Measurements from ENCODE around the gene CPAMD8.
A peak's percentile ranks its signal among the peaks of the same experiment; 100 is the strongest.

The CPAMD8 gene

DNA sequence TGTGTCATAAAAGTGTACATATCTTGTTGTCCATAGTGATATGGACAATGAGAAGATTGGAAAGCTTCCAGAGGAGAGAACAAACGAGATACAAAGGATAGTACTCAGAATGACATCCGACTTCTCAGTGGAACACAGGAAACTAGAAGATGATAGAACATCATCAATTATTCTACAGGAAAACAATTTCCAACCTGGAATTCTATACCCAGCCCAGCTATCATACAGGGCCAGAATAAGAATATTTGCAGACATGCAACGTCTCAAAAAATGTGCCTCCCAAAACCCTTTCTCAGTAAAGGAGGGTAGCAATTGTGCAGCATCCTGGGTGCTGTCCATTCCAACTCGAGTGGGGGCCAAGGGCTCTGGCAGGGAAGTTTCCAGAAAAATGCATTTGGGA is 113.8 kb downstream of the CPAMD8 start:
- Histone ChIP-seq H3K27me3 (no peaks in the 10 kb centered on the region), H3K36me3 (peaks cover 0 to 42% (median 20%) of the 10 kb centered on the region in 11 experiments; a peak in 18 of 22 replicates), H4K20me1 (no peaks in the 10 kb centered on the region), H3K4me3 (peak overlapping the region in 1 of 10 experiments; percentile 29; a peak in 3 of 20 replicates), H3K4me2 (no peak overlapping the region), H3K9me3 (replicated peaks in 1 of 11) (peaks cover 48 to 56% (median 52%) of the 10 kb centered on the region in 11 experiments), H3K4me1 (peaks cover 0 to 9% (median 0%) of the 10 kb centered on the region in 10 experiments; a peak in 4 of 20 replicates), H3K9ac (no peak overlapping the region), H3K27ac (no peak overlapping the region)
- TF ChIP-seq Cebpa-rat (IDR thresholded peaks at IDR 0.05), result no peak

DNA sequence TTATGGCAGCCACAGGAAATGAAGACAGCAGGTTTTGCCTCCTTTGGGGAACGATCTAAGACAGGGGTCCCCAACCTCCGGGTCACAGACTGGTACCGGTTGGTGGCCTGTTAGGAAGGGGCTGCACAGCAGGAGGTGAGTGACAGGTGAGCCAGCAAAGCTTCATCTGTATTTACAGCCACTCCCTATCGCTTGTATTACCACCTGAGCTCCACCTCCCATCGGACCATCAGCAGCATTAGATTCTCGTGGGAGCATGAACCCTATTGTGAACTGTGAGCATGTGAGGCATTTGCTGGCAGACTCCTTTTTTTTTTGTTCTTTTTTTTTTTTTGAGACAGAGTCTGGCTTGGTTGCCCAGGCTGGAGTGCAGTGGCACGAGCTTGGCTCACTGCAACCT is 115.6 kb downstream of the CPAMD8 start:
- H4K20me1 ChIP-seq, result no peaks in the 10 kb centered on the region
- no peak for TF ChIP-seq Cebpa-rat (IDR thresholded peaks at IDR 0.05)
- H3K36me3 ChIP-seq, result peaks cover 0 to 42% (median 20%) of the 10 kb centered on the region in 11 experiments; a peak in 18 of 22 replicates
- H3K4me1 ChIP-seq, result peaks cover 0 to 9% (median 0%) of the 10 kb centered on the region in 10 experiments; a peak in 6 of 20 replicates
- no peaks in the 10 kb centered on the region for H3K27me3 ChIP-seq
- no peak overlapping the region for H3K4me3 ChIP-seq
- peaks cover 48 to 56% (median 52%) of the 10 kb centered on the region in 11 experiments for H3K9me3 ChIP-seq (replicated peaks in 1 of 11)
- H3K9ac ChIP-seq, result no peak overlapping the region
- no peak overlapping the region for H3K27ac ChIP-seq
- no peak overlapping the region for H3K4me2 ChIP-seq

DNA sequence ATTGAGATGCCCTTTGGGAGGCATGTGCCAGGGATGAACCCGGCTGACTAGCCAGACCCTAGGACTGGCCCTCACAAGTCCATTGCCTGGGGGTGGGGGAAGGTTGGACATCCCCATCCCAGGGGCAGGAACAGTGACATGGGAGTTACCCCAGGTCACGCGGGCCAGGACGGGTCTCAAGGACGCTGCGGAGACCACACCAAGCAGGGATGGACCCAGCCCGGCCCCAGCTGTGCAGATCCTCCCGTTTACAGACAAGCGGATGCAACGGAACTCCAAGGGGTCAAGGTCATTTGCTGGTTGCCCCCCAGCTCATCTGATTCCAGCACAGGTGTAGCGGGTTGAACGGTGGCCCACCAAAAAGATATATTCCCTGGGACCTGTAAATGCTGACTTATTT is 117.9 kb downstream of the CPAMD8 start:
- no peak for TF ChIP-seq Cebpa-rat (IDR thresholded peaks at IDR 0.05)

DNA sequence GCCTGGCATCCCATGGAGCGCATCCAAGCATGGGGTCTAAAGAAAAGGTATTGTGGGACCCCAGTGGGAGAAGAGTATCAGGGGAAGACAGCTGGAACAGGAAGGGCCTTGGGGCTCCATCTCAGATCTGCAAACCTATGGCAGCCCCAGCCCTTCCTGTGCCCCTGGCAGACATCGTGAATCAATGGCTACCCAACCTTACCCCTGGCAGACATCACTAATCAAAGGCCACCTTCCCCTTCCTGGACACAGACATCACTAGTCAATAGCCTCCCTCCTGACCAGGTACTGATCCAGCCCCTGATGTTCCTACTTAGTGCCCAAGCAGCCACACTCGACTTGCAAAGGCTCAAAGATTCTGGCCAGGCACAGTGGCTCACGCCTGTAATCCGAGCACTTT is 122.0 kb downstream of the CPAMD8 start:
- H3K36me3 ChIP-seq, result peaks cover 0 to 14% (median 0%) of the 10 kb centered on the region in 11 experiments; a peak in 5 of 22 replicates
- no peak overlapping the region for H3K9ac ChIP-seq
- no peaks in the 10 kb centered on the region for H4K20me1 ChIP-seq
- no peak for TF ChIP-seq Cebpa-rat (IDR thresholded peaks at IDR 0.05)
- H3K9me3 ChIP-seq (replicated peaks in 1 of 11), result no peaks in the 10 kb centered on the region
- H3K27ac ChIP-seq, result no peak overlapping the region
- H3K27me3 ChIP-seq, result no peaks in the 10 kb centered on the region
- H3K4me1 ChIP-seq, result peaks cover 6 to 34% (median 23%) of the 10 kb centered on the region in 10 experiments
- no peak overlapping the region for H3K4me2 ChIP-seq
- no peak overlapping the region for H3K4me3 ChIP-seq

More for the DNA sequence above, 117.9 kb downstream of the CPAMD8 start:
- Histone ChIP-seq H3K4me3 (no peak overlapping the region), H3K9ac (no peak overlapping the region), H4K20me1 (no peaks in the 10 kb centered on the region), H3K27me3 (no peaks in the 10 kb centered on the region), H3K36me3 (peaks cover 0 to 32% (median 18%) of the 10 kb centered on the region in 11 experiments; a peak in 18 of 22 replicates), H3K27ac (no peak overlapping the region), H3K4me2 (no peak overlapping the region), H3K9me3 (replicated peaks in 1 of 11) (peaks cover 29 to 36% (median 34%) of the 10 kb centered on the region in 11 experiments), H3K4me1 (peaks cover 0 to 7% (median 5%) of the 10 kb centered on the region in 10 experiments; a peak in 12 of 20 replicates)

DNA sequence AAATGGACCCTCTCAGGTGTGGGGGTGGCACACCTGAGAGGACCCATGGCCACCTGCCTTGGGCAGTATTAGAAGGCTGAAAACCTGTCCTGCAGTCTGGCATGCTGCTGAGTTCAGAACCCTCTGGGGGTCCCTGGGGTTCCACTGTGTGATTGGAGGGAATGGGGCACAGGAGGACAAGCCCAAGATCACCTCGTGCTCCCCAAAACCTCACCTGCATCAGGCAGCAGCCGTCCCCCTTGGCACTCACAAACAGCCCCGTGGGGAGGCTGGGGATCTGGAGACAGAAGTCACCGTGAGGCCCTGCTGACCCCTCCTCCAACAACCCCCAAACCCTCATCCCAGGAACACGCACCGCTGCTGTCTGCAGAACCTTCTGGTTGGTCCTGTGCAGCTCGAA is 123.3 kb downstream of the CPAMD8 start:
- TF ChIP-seq Cebpa-rat (IDR thresholded peaks at IDR 0.05), result no peak
- H3K9me3 ChIP-seq (replicated peaks in 1 of 11), result no peaks in the 10 kb centered on the region
- peaks cover 0 to 14% (median 0%) of the 10 kb centered on the region in 11 experiments; a peak in 5 of 22 replicates for H3K36me3 ChIP-seq
- H3K4me2 ChIP-seq, result no peak overlapping the region
- H3K27ac ChIP-seq, result no peak overlapping the region
- H3K4me3 ChIP-seq, result no peak overlapping the region
- H3K27me3 ChIP-seq, result no peaks in the 10 kb centered on the region
- H3K9ac ChIP-seq, result no peak overlapping the region
- H3K4me1 ChIP-seq, result peaks cover 19 to 46% (median 36%) of the 10 kb centered on the region in 10 experiments
- H4K20me1 ChIP-seq, result no peaks in the 10 kb centered on the region

DNA sequence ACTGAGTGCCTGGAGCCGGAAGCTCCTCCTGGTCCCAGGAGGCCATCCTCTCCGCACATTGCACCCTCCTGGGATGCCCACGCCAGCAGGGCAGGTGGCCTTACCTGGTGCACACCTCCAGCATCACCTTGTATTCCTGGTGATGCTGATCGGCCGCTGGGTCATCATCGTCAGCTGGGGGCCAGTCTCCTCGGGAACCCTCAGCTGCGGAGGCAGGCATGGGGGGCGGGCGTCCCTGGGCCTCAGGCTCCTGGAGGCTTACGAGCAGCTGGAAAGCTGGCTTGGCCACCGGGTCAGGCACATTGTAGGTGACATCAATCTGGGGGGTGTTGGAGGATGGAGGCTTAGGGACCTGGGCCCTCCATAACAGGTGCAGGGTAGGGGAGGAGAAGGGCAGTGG is 124.1 kb downstream of the CPAMD8 start:
- TF ChIP-seq Cebpa-rat (IDR thresholded peaks at IDR 0.05), result no peak
- no peak overlapping the region for H3K4me3 ChIP-seq
- H3K27ac ChIP-seq, result no peak overlapping the region
- H3K27me3 ChIP-seq, result no peaks in the 10 kb centered on the region
- H3K4me1 ChIP-seq, result peaks cover 26 to 54% (median 44%) of the 10 kb centered on the region in 10 experiments
- no peak overlapping the region for H3K9ac ChIP-seq
- H4K20me1 ChIP-seq, result no peaks in the 10 kb centered on the region
- H3K9me3 ChIP-seq (replicated peaks in 1 of 11), result no peaks in the 10 kb centered on the region
- peaks cover 0 to 14% (median 0%) of the 10 kb centered on the region in 11 experiments; a peak in 5 of 22 replicates for H3K36me3 ChIP-seq
- no peak overlapping the region; a peak in 1 of 22 replicates for H3K4me2 ChIP-seq

DNA sequence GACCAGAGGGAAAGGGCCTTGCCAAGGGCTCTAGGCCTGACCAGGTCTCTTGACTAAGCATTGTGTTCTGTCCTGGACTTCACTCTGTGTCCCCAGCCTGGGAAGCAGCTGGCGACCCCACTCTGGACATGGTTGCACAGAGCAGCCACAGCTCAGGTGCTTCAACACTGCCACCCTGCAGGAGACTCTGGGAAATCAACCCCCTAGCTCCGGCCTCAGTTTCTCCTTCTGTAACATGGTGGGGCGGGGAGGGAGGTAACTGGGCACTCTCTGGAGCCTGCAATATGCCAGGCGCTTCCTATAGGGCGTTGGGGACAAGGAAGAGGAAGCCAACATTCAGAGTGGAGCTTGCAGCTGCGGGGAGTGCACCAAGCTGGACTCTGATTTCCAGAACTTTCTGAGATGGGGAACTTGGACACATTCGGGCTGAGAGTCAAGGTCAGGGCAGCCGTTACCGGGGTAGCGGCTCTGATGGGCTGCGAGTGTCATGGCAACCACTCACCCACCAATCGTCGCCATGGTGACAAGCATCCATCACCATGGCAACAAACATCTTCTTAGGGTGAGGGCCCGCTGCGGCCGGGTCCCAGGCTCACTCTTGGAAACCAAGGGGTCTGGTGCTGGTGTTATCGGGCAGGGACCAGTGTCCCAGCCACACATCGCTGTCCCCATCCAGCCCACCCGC is 125.0 kb downstream of the CPAMD8 start:
- no peak for TF ChIP-seq Cebpa-rat (IDR thresholded peaks at IDR 0.05)
- Histone ChIP-seq H3K4me2 (peak overlapping the region in 1 of 11 experiments; percentile 7; a peak in 2 of 22 replicates), H3K27me3 (no peaks in the 10 kb centered on the region), H3K9me3 (replicated peaks in 1 of 11) (no peaks in the 10 kb centered on the region), H3K9ac (no peak overlapping the region), H3K4me1 (peaks cover 26 to 56% (median 46%) of the 10 kb centered on the region in 10 experiments), H3K36me3 (peaks cover 0 to 14% (median 0%) of the 10 kb centered on the region in 11 experiments; a peak in 5 of 22 replicates), H4K20me1 (no peaks in the 10 kb centered on the region), H3K4me3 (no peak overlapping the region), H3K27ac (peak overlapping the region in 2 of 11 experiments; percentile 10 to 22; a peak in 2 of 22 replicates)

DNA sequence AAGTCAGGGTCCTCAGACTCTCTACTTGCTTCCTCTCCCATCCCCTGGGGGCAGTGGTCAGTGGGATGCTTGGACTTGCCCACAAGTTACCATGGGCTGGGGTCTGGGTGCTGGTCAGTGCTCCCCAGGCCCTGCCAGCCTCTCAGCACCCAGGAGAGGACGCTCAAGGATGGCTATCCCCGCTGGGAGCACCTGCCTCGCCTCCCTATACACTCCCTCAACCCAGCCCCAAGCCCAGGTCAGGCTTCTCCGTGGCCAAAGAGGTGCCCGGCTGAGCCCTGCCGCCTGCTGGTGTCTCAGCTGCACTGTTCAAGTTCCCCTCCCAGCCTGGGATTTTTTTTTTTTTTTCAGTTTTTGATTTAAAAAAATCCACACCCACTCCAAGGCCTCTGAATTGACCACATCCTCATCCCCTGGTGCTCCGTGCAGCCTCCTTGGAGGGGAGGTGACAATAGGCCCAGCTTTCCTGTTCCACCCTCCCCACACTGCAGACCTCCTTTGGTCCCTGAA is 127.0 kb downstream of the CPAMD8 start:
- Histone ChIP-seq H3K4me1 (peaks cover 42 to 71% (median 60%) of the 10 kb centered on the region in 10 experiments), H3K4me2 (peak overlapping the region; percentile 70 to 99 (median 96)), H3K27me3 (no peaks in the 10 kb centered on the region), H3K9ac (peak overlapping the region in 8 of 11 experiments; percentile 0 to 82 (median 44); a peak in 10 of 22 replicates), H3K36me3 (peaks cover 0 to 14% (median 0%) of the 10 kb centered on the region in 11 experiments; a peak in 5 of 22 replicates), H3K4me3 (no peak overlapping the region), H3K9me3 (replicated peaks in 1 of 11) (no peaks in the 10 kb centered on the region), H3K27ac (peak overlapping the region in 8 of 11 experiments; percentile 21 to 82 (median 60); a peak in 15 of 22 replicates), H4K20me1 (no peaks in the 10 kb centered on the region)
- no peak for TF ChIP-seq Cebpa-rat (IDR thresholded peaks at IDR 0.05)

DNA sequence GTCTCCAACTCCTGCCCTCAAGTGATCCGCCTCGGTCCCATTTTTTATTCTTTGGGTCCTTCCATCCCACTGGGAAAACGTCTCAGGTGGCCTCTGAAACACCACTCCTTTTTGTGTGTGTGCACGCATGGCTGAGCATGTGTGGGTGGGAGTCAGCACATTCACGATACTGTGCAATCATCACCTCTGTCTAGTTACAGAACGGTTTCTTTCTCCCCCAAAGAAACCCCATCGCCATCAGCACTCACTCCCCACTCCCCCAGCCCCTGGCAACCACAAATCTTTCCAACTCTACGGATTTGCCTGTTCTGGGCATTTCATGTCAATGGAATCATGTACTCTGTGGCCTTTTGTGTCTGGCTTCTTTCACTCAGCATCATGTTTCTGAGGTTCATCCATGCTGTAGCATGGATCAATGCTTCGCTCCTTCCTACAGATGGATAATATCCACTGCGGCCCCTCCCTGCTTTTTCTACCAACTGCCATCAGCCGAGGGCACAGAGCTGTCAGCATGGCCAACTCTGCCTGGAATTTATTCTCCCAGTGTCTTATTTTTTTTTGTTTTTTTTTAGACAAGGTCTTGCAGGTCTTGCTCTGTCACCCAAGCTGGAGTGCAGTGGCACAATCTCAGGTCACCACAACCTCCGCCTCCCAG is 128.1 kb downstream of the CPAMD8 start:
- peak overlapping the region in 6 of 11 experiments; percentile 71 to 82 (median 76); a peak in 10 of 22 replicates for H3K27ac ChIP-seq
- H3K4me1 ChIP-seq, result peaks cover 54 to 82% (median 72%) of the 10 kb centered on the region in 10 experiments
- peak overlapping the region in 9 of 11 experiments; percentile 0 to 82 (median 77); a peak in 8 of 22 replicates for H3K9ac ChIP-seq
- H3K36me3 ChIP-seq, result peaks cover 0 to 11% (median 0%) of the 10 kb centered on the region in 11 experiments; a peak in 3 of 22 replicates
- peak overlapping the region in 7 of 10 experiments; percentile 64 to 77 (median 68); a peak in 7 of 20 replicates for H3K4me3 ChIP-seq
- H4K20me1 ChIP-seq, result no peaks in the 10 kb centered on the region
- no peaks in the 10 kb centered on the region for H3K9me3 ChIP-seq (replicated peaks in 1 of 11)
- H3K4me2 ChIP-seq, result peak overlapping the region; percentile 86 to 99 (median 96)
- 0 out of 22 replicates have a peak, but pooled peaks of 1 of the 11 experiments have one; percentile 10 for TF ChIP-seq Cebpa-rat (IDR thresholded peaks at IDR 0.05)
- no peaks in the 10 kb centered on the region for H3K27me3 ChIP-seq

Data from BLaER1 treated with 17β-estradiol and CSF1 and Interleukin-3, amounts not matched to agents 10 nM and 100 nM (cell line).